Hepatocyte (in vitro differentiated cells): ENCODE results near the gene TRIM36.

Source experiments
- CTCF ChIP-seq: fragments of 200-600 bp; sonication (generic); IDR thresholded peaks from 2 replicates; pipeline ENCODE4 v1.5.1; 2016; ENCODE audit warnings: antibody characterized with exemption, mild to moderate bottlenecking; ENCODE audit not compliant: poor library complexity
- EZH2phosphoT487 ChIP-seq: fragments of 200-600 bp; sonication (generic); IDR thresholded peaks from one replicate; pipeline ENCODE4 v1.6.1; 2018; ENCODE audit warnings: antibody characterized with exemption, mild to moderate bottlenecking, low read depth, moderate library complexity; ENCODE audit not compliant: unreplicated experiment, severe bottlenecking

- TF ChIP-seq CTCF (no peak), EZH2phosphoT487 (no peak)
These were observed 21.8 kb upstream of the TRIM36 start for GRCh38 chr5:115191474-115192031.
